HEK293 (cell line): ENCODE data around the gene DBN1.

Experiments
- CTCF ChIA-PET: fragments of 350-600 bp; formaldehyde crosslinking; extraction: SDS; loops from one replicate; lab custom pipeline; 2021; ENCODE audit warnings: antibody characterized with exemption; lab: Yijun Ruan, JAX
- POLR2A ChIA-PET: fragments of 300-600 bp; formaldehyde crosslinking; extraction: SDS; loops from one replicate; lab custom pipeline; 2020; ENCODE audit warnings: antibody characterized with exemption, inconsistent platforms; lab: Yijun Ruan, JAX
- H3K27ac ChIP-seq: fragments of 200-500 bp; sonication (Bioruptor generic); 2 replicates; pipeline ENCODE4 v1.5.1; 2014; ENCODE audit warnings: low read depth, low read length, control low read depth, inconsistent platforms; ENCODE audit errors: extremely low read depth
- H3K36me3 ChIP-seq, 2 experiments: fragments of 200-500 bp in 1 of 2; sonication (Bioruptor generic) in 1 of 2; 1 replicate in 1 of 2; 2 replicates in 1 of 2; pipeline ENCODE4 v1.5.1; 2014 to 2017; ENCODE audit warnings: inconsistent platforms in 2 of 2, low read length in 2 of 2; ENCODE audit not compliant: control insufficient read depth in 2 of 2, insufficient read depth in 1 of 2
- H3K4me1 ChIP-seq: fragments of 200-500 bp; sonication (Bioruptor generic); 2 replicates; pipeline ENCODE4 v1.5.1; 2014; ENCODE audit warnings: mild to moderate bottlenecking, low read length, inconsistent platforms; ENCODE audit not compliant: control insufficient read depth, insufficient read depth
- H3K4me3 ChIP-seq: 2 replicates; pipeline ENCODE4 v1.5.1; 2011; ENCODE audit warnings: low read depth, mild to moderate bottlenecking, control low read depth, low read length, moderate library complexity
- H3K9me3 ChIP-seq: fragments of 200-500 bp; sonication (Bioruptor generic); 2 replicates; pipeline ENCODE4 v1.5.1; 2014; ENCODE audit warnings: low read depth, low read length, inconsistent platforms; ENCODE audit not compliant: control insufficient read depth, insufficient read depth
- SP2 ChIP-seq: fragments of 450-650 bp; formaldehyde crosslinking; IDR thresholded peaks from 2 replicates; pipeline ENCODE4 v1.5.1; 2016; ENCODE audit warnings: missing biosample characterization, missing genetic modification characterization
- ZBTB20 ChIP-seq: fragments of 450-650 bp; formaldehyde crosslinking; IDR thresholded peaks from 2 replicates; pipeline ENCODE4 v1.5.1; 2016; ENCODE audit warnings: missing biosample characterization, missing genetic modification characterization
- ZFP37 ChIP-seq: fragments of 450-650 bp; formaldehyde crosslinking; IDR thresholded peaks from 2 replicates; pipeline ENCODE4 v1.5.1; 2016; ENCODE audit warnings: missing biosample characterization, missing genetic modification characterization
- ZFP69B ChIP-seq: fragments of 450-650 bp; formaldehyde crosslinking; IDR thresholded peaks from 2 replicates; pipeline ENCODE4 v1.5.1; 2016; ENCODE audit warnings: missing biosample characterization, missing genetic modification characterization
- ZNF121 ChIP-seq: fragments of 450-650 bp; formaldehyde crosslinking; IDR thresholded peaks from 2 replicates; pipeline ENCODE4 v1.5.1; 2016; ENCODE audit warnings: missing biosample characterization, missing genetic modification characterization
- ZNF16 ChIP-seq: fragments of 450-650 bp; formaldehyde crosslinking; IDR thresholded peaks from 2 replicates; pipeline ENCODE4 v1.5.1; 2016; ENCODE audit warnings: low read depth, missing biosample characterization, missing genetic modification characterization
- ZNF335 ChIP-seq: fragments of 450-650 bp; formaldehyde crosslinking; conservative IDR thresholded peaks from 2 replicates; pipeline ENCODE4 v1.5.1; 2016; ENCODE audit warnings: missing biosample characterization, missing genetic modification characterization
- ZNF341 ChIP-seq: fragments of 450-650 bp; formaldehyde crosslinking; IDR thresholded peaks from 2 replicates; pipeline ENCODE4; 2016; ENCODE audit warnings: low read depth, missing biosample characterization, missing genetic modification characterization
- ZNF530 ChIP-seq: fragments of 450-650 bp; formaldehyde crosslinking; IDR thresholded peaks from 2 replicates; pipeline ENCODE4 v1.5.1; 2016; ENCODE audit warnings: low read depth, missing biosample characterization, missing genetic modification characterization
- ZNF600 ChIP-seq: fragments of 450-650 bp; formaldehyde crosslinking; IDR thresholded peaks from 2 replicates; pipeline ENCODE4 v1.5.1; 2016; ENCODE audit warnings: missing biosample characterization, missing genetic modification characterization
- ZNF747 ChIP-seq: fragments of 450-650 bp; formaldehyde crosslinking; IDR thresholded peaks from 2 replicates; pipeline ENCODE4 v1.5.1; 2016; ENCODE audit warnings: missing biosample characterization, missing genetic modification characterization
- TF ChIP-seq, protein P1 (sequence below): fragments of 450-650 bp; formaldehyde crosslinking; IDR thresholded peaks from 2 replicates; pipeline ENCODE4 v1.5.1; 2016; ENCODE audit warnings: missing biosample characterization, missing genetic modification characterization
- TF ChIP-seq, protein P2 (sequence below): fragments of 450-650 bp; formaldehyde crosslinking; IDR thresholded peaks from 2 replicates; pipeline ENCODE4 v1.5.1; 2017; ENCODE audit warnings: missing biosample characterization, missing genetic modification characterization
- TF ChIP-seq, protein P3 (sequence below): fragments of 450-650 bp; formaldehyde crosslinking; IDR thresholded peaks from 2 replicates; pipeline ENCODE4 v1.5.1; 2016; ENCODE audit warnings: missing biosample characterization, missing genetic modification characterization

DBN1 gene

DNA sequence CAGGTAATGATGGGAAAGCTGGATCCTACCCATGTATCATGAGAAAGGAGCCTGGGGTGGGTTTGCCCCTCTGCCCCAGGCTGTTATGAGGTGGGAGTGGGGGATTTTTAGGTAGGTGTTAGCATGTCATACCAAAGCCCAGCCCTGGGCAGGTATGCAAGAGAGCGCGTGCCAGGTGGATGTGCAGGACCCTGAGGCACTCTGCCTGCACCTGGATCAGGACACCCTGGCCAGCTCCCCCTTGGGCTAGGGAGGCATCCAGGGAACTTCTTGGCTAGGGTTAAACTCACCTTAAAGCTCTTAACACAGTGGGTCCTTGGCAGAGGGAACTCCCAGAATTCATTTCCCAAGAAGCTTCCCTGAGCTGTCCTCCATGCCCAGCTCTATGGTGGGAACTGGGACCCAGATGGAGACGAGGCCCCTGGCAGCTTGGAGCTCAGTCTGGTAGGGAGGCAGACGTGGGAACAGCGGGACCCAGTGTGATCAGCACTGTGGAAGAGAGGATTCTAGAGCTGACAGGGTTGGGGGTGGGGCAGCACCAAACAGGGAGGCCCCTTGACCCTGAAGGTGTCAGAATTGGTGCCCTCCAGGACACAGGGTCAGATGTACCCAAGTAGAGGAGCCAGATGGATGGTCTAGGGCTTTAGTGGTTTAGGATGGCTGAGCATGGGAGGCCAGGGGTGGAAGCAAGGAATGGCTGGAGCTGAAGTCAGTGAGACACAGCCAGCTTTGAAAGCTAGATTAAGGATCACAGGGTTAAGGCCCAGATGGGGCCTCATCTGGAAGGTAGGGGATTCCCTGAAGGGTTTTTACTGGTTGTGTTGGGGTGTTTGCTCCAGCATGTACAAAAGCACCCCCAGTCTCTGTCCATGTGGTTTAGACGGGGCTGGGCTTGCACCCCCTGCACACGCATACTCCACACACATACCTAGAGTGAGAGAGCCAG, 29.1 kb downstream of the DBN1 start (continued):
- TF ChIP-seq, protein P1, sequence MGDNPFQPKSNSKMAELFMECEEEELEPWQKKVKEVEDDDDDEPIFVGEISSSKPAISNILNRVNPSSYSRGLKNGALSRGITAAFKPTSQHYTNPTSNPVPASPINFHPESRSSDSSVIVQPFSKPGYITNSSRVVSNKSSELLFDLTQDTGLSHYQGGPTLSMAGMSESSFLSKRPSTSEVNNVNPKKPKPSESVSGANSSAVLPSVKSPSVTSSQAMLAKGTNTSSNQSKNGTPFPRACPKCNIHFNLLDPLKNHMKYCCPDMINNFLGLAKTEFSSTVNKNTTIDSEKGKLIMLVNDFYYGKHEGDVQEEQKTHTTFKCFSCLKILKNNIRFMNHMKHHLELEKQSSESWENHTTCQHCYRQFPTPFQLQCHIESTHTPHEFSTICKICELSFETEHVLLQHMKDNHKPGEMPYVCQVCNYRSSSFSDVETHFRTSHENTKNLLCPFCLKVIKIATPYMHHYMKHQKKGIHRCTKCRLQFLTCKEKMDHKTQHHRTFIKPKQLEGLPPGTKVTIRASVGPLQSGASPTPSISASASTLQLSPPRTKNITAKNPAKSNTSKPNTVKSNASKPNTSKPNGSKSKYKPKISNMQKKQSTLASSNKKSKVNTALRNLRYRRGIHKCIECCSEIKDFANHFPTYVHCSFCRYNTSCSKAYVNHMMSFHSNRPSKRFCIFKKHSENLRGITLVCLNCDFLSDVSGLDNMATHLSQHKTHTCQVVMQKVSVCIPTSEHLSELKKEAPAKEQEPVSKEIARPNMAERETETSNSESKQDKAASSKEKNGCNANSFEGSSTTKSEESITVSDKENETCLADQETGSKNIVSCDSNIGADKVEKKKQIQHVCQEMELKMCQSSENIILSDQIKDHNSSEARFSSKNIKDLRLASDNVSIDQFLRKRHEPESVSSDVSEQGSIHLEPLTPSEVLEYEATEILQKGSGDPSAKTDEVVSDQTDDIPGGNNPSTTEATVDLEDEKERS: no peak
- TF ChIP-seq ZNF530 (tag by site-specific recombination) (no peak), ZNF747 (tag by site-specific recombination) (no peak), ZNF335 (tag by site-specific recombination) (no peak), ZFP37 (no peak), ZNF600 (peak; percentile 60; the same call in 1 of the 2 replicates)
- TF ChIP-seq, protein P2, sequence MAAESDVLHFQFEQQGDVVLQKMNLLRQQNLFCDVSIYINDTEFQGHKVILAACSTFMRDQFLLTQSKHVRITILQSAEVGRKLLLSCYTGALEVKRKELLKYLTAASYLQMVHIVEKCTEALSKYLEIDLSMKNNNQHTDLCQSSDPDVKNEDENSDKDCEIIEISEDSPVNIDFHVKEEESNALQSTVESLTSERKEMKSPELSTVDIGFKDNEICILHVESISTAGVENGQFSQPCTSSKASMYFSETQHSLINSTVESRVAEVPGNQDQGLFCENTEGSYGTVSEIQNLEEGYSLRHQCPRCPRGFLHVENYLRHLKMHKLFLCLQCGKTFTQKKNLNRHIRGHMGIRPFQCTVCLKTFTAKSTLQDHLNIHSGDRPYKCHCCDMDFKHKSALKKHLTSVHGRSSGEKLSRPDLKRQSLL (tag by site-specific recombination): peak; percentile 85

DNA sequence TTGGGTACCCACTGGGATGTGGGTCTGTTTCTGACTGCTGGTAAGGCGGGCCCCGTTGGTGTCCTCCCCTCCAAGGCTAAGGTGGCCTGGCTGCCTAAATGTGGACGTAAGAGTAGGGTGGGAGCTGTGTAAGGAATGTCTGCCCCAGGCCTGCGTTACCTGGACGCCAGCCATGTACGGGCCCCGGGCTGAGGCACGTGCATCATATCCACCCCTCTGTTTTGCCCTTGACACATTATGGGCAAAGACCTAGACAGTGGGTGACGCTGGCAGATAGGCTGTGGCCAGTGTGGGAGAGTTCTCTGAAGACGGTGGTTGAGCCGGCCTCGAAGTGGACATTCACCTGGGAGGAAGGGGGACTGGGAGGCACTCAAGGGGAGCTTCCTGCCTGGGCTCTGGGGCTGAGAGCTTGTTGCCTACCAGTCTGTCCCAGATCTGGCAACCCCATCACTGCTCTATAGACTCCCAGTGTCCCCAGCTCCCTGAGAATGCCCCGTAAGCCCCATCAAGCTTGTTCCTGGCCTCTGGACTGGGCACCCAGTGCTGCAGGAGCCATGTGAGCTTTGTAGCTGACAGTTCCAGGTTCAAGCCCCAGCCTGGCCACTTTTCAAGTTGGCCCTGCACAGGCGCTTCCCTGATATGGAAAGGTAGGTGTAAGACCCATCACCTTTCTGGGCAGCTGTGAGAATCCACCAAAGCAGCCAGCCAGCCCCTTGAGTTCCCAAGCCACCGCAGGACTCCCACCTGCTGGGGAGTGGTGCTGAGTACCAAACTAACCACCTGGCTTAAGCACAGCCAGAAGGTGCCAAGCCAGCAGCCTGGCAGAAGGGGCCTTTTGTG, 30.1 kb downstream of the DBN1 start:
- CTCF ChIA-PET: interaction anchor here (0.6 to 3.5 kb wide), 8 partner anchors 12 to 74 kb away, joined by 3 to 17 read pairs (median 3); no protein-coding TSS in a partner anchor
- POLR2A ChIA-PET: interaction anchor here (1.6 to 2.7 kb wide), 4 partner anchors 11 to 16 kb away, joined by 7 to 21 read pairs (median 10); partner anchors contain the start of gene GRK6
- no peak overlapping the region for H3K4me3 ChIP-seq
- H3K4me1 ChIP-seq: no peaks in the 10 kb centered on the region
- TF ChIP-seq ZFP69B (tag by site-specific recombination) (0 out of 2 replicates have a peak, but pooled peaks have one; percentile 29), ZBTB20 (tag by site-specific recombination) (no peak)
- TF ChIP-seq, protein P3, sequence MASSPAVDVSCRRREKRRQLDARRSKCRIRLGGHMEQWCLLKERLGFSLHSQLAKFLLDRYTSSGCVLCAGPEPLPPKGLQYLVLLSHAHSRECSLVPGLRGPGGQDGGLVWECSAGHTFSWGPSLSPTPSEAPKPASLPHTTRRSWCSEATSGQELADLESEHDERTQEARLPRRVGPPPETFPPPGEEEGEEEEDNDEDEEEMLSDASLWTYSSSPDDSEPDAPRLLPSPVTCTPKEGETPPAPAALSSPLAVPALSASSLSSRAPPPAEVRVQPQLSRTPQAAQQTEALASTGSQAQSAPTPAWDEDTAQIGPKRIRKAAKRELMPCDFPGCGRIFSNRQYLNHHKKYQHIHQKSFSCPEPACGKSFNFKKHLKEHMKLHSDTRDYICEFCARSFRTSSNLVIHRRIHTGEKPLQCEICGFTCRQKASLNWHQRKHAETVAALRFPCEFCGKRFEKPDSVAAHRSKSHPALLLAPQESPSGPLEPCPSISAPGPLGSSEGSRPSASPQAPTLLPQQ (tag by site-specific recombination): 0 out of 2 replicates have a peak, but pooled peaks have one; percentile 20
- H3K27ac ChIP-seq: no peak overlapping the region
- no peaks in the 10 kb centered on the region for H3K9me3 ChIP-seq
- peaks cover 5 to 39% of the 10 kb centered on the region in 2 experiments; a peak in 2 of 3 replicates for H3K36me3 ChIP-seq

DNA sequence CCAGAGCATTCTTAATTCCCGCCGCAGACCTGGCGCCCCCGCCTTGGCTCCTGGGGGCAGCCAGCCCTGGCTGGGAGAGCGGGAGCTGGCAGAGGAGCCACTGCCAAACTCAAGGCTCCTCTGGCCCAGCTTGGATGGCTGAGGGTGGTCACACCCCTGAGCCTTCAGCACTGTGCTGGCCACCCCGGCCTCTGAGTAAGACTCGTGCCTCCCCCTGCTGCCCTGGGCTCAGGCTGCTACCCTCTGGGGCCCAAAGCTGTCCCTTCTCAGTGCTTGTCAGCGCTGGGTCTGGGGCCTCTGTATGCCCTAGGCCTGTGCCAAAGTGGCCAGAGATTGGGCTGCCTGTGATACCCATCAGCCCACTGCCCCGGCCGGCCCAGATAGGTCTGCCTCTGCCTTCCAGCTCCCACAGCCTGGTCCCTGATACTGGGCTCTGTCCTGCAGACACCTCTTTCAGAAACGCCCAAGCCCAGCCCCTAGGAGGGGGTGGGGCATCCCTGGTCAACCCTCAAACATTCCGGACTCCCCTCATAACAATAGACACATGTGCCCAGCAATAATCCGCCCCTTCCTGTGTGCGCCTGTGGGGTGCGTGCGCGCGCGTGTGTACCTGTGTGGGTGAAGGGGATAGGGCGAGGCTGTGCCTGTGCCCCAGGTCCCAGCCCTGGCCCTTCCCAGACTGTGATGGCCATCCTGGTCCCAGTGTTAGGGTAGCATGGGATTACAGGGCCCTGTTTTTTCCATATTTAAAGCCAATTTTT, 31.2 kb downstream of the DBN1 start:
- H3K27ac ChIP-seq: no peak overlapping the region
- no peaks in the 10 kb centered on the region for H3K4me1 ChIP-seq
- POLR2A ChIA-PET: interaction anchor here (1.1 to 2.7 kb wide), 3 partner anchors 10 to 16 kb away, joined by 5 to 21 read pairs (median 10); partner anchors contain the start of gene GRK6
- peaks cover 14 to 50% of the 10 kb centered on the region in 2 experiments for H3K36me3 ChIP-seq
- H3K9me3 ChIP-seq: no peaks in the 10 kb centered on the region
- H3K4me3 ChIP-seq: no peak overlapping the region
- TF ChIP-seq ZNF16 (tag by site-specific recombination): no peak
- TF ChIP-seq ZNF121 (tag by site-specific recombination): no peak
- TF ChIP-seq SP2: peak; percentile 37
- no peak for TF ChIP-seq ZNF341 (tag by site-specific recombination)
- TF ChIP-seq, all 188 proteins: peak for 1
- CTCF ChIA-PET: interaction anchor here (0.7 to 1.4 kb wide), 4 partner anchors 10 to 331 kb away, joined by 3 to 7 read pairs (median 4); no protein-coding TSS in a partner anchor
